T-helper 2 cell (primary cell): Measurements from ENCODE around the gene MICALL2.

Experiments
- DNase-seq, 5 experiments: peaks; one replicate each; pipeline versions ENCODE4 v3.0.0 to v3.0.0-alpha.2; 2012 to 2022

MICALL2 gene

GRCh38 chr7:1493129-1493528 is 33.9 kb upstream of the MICALL2 start:
- no peak for DNase-seq

- DNase-seq = no peak
Measured at GRCh38 chr7:1492640-1493039, 33.4 kb upstream of the MICALL2 start.

GRCh38 chr7:1492221-1492620 is 33.0 kb upstream of the MICALL2 start:
- no peak for DNase-seq

DNA sequence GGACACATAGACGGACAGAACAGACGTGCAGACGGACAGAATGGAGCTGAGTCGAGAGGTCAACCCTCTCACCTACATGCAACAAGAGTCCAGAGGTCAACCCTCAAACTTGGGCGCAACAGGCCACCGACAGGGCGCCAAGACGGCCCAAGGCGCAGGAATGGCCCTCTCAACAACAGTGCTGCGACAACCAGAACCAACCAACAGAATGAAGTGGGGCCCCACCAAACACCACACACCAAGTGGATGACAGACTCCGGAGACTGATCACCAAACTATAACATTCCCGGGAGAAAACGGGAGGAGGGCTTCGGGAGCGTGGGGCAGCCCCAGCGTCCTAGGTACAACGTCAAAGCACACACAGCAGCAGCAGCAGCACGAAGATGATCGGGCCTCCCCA is 31.6 kb upstream of the MICALL2 start:
- no peak for DNase-seq

- no peak for DNase-seq
Measured at GRCh38 chr7:1489336-1489735, 30.1 kb upstream of the MICALL2 start.

DNA sequence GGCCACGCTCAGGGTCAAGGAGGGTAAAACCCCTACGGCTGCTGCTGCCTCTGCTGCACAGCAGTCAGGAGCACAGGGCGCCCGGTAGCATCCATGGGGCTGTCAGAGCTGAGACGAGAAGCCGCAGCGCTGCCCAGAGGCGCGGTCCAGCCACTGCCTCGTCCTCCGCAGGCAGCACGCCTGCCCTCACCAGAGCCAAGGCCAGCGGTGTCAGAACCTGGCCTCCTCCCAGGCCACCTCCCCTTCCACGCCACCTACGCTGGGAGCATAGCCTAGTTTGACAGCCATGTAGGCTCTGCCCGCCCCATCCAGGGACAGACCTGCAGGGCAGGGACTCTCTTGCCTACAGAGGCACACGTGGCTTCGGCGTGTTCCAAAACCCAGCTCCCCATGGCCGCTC is 28.7 kb upstream of the MICALL2 start:
- DNase-seq = no peak

DNA sequence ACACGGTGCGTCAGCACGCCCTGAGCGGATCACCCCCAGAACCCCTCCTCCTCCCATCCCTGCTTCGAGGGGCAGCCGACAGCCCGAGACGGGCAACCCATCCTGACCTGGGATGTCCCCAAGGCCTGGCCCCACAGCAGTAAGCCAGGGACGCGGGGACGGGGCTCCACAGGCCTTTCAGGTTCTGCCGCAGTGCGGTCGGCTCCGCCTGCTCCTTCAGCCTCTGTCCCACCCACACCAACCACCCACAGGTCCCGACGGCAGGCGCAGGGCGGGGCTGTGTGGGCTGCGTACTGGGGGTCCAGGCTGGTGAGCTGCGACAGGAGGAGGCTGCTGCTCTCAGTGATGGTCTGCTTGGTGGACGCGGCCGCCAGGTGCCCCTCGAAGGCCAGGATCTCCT is 28.2 kb upstream of the MICALL2 start:
- no peak for DNase-seq

- DNase-seq = no peak
Measured at GRCh38 chr7:1486571-1486970, 27.3 kb upstream of the MICALL2 start.

- DNase-seq = no peak
Measured at GRCh38 chr7:1485156-1485555, 25.9 kb upstream of the MICALL2 start.

DNA sequence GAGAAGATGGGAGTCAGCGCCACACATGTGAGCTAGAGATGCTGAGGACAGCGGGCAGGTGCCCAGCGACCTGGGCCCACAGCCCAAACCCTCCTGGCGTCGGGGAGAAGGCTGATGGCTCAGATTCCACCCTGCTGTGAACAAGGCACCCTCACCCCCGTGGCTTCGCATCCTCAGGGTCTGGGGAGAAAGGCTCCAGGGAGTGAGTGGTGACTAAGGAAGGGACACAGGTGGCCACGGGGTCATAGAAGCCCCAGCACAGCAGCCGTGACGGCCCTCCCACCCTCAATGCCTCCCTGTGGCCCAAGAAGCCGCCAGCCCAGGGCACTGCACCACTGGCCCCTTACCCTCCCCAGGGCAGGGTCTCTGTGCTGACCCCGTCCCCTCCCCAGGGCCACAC is 25.3 kb upstream of the MICALL2 start:
- no peak for DNase-seq

DNA sequence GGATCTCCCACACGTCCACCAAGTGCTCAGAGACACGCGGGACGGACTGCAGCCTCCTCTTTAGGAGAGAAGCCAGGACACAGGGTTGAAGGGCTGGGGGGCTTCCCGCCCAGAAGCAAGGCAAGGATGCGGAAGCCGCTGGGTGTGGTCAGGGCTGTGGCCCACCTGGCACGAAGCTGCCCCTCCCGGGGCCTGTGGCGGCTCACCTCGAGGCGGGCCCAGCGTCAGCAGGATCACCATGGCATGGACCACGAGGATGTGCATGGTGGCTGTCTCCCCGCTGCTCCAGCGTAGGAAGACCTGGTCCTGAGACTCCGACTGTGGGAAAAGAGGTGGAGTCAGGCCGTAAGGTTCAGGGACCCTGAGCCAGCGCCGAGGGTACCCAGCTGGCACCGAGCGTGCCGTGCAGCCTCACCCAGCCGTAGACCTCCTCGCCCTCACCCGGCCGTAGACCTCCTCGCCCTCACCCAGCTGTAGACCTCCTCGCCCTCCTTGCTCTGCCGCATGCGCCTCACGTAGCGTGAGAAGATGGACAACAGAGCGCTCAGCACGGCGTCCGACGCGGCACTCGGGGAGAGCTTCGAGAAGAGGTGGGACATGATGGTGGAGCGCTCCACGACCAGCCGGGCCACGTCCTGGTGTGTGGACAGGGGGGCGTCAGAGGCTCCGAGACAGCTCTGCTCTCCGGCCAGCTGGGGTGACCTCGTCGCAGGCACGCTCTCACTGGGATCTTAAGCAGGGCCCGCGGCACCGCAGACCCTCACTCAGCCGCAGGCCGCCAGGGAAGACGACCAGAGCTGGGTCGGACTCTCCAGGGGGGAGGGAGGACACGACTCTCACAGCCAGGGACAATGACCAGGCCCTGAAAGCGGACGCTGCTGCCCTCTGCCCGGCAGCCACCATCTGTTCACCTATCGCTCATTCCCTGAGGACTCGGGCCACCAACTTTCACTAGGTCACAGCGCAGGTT is 24.6 kb upstream of the MICALL2 start:
- DNase-seq = no peak

DNA sequence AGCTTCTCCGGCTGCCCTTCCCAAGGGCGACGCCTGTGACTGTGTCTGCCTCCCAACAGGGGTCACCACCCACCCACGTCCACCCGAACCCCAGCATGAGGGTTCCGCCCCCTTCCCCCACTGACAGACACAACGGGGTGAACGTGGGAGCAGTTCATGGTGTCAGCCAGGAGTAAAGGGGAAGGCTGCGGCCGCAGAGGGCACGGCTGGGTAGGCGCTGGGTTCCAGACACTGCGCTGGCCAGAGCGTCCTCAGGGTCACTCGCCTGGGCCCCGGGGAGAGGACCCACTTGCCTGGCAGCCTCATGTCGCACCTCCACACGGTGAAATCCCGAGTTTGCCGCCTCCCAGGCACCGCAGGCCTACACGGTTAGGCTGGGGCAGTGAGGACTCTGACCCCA is 23.8 kb upstream of the MICALL2 start:
- DNase-seq = no peak

- DNase-seq = no peak
Measured at GRCh38 chr7:1481300-1481699, 22.0 kb upstream of the MICALL2 start.

GRCh38 chr7:1480670-1481069 is 21.4 kb upstream of the MICALL2 start:
- no peak for DNase-seq

GRCh38 chr7:1479287-1479686 is 20.0 kb upstream of the MICALL2 start:
- DNase-seq = no peak

DNA sequence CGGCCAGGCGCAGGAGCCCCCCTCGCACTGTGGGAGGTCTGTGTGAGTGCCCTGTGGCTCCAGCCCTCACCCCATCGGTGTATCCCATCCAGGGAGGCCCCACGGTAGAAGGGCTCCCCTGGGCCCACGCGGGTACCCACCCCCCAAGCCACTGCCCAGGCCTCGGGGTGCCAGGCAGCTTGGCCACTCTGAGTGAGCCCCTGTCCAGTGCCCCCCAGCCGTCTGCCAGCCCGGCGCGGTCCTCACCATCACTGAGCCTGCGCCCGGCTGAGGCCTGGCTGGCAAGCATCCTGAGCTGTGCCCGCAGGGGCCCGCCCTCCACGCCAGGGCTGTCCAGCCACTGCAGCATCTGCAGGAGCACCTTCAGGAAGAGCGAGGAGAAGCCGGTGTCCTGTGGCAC is 19.2 kb upstream of the MICALL2 start:
- DNase-seq = no peak

DNA sequence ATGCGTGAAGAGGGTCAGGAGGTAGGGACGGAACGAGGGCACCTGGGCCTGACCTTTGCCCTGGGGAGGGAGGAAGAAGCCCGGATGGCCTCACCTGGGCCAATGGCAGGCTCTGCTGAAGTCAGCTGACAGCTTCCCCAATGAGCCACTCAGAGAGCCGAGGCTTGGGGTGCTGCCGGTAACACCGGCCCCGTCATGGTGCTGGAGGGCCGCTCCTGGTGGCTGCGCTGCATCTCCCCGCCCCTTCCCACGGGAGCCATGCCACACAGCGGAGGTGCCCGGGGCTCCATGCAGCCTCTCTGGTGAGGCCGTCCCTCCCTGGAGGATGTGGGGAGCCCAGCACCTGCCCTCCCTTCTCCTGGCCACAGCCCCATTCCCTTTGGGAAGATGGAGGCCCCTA is 17.6 kb upstream of the MICALL2 start:
- no peak for DNase-seq

GRCh38 chr7:1475991-1476390 is 16.7 kb upstream of the MICALL2 start:
- no peak for DNase-seq

DNA sequence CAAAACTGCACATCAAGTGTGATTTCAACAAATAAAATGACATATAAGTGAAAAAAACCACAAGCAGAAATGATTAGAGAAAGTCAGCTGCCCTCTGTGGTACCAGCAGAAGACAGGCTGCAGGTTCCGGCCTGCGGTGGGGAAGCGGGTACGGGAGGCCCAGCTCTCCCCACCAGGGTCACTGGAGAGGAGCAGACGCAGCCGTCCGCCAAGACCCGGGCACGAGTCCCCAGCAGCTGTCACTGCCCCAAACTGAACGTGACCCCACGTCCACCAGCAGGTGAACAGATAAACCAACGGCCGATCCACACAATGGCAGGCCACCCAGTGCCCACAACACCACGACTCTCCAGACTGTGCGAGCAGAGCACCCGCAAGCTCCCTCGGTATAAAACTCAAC is 16.1 kb upstream of the MICALL2 start:
- DNase-seq = no peak

GRCh38 chr7:1474736-1475135 is 15.5 kb upstream of the MICALL2 start:
- no peak for DNase-seq

- DNase-seq = peak; percentile 71 to 90 (median 82)
Measured at GRCh38 chr7:1473864-1474512, 14.7 kb upstream of the MICALL2 start.

- DNase-seq = no peak
Measured at GRCh38 chr7:1470901-1471300, 11.6 kb upstream of the MICALL2 start.

- DNase-seq = no peak
Measured at GRCh38 chr7:1468643-1469298, 9.5 kb upstream of the MICALL2 start.

DNA sequence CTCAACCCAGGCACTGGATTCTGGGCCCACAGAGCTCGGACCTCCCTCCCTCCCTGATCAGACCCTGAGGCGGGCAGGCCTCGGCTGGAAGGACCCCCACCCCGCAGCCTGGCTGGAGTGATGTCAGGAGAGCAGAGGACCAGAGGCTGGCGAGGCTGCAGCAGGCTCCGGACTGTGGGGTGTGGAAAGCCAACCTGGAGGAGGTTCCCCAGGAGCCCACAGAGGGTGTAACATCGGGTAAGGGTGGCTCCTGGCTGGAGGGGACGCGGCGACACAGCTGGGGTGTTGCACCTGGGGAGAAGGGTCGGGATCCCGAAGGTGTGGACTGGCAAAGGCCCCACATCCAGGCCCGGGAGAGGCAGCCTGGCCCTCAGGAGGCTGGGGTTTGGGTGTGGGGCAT is 8.9 kb upstream of the MICALL2 start:
- no peak for DNase-seq
